Ishikawa (cell line): ENCODE results near the gene PPP1R9B.

Experiments
- CEBPB ChIP-seq: IDR thresholded peaks from 2 replicates; pipeline ENCODE4 v1.6.1; 2012
- CREB1 ChIP-seq: IDR thresholded peaks from 2 replicates; pipeline ENCODE4 v1.6.1; 2012; ENCODE audit warnings: low read depth
- EGR1 ChIP-seq: IDR thresholded peaks from 2 replicates; pipeline ENCODE4 v1.6.1; 2012
- EP300 ChIP-seq: IDR thresholded peaks from 2 replicates; pipeline ENCODE4 v1.6.1; 2012; ENCODE audit warnings: borderline replicate concordance
- FOXM1 ChIP-seq: IDR thresholded peaks from 2 replicates; pipeline ENCODE4 v1.6.1; 2012; ENCODE audit warnings: low read depth, borderline replicate concordance
- NFIC ChIP-seq: IDR thresholded peaks from 2 replicates; pipeline ENCODE4 v1.6.1; 2012
- RAD21 ChIP-seq: IDR thresholded peaks from 2 replicates; pipeline ENCODE4 v1.6.1; 2012; ENCODE audit warnings: low read depth
- TAF1 ChIP-seq: IDR thresholded peaks from 2 replicates; pipeline ENCODE4 v1.6.1; 2012; ENCODE audit warnings: low read depth, mild to moderate bottlenecking
- TCF12 ChIP-seq: IDR thresholded peaks from 2 replicates; pipeline ENCODE4 v1.6.1; 2012; ENCODE audit warnings: low read depth
- TEAD4 ChIP-seq: IDR thresholded peaks from 2 replicates; pipeline ENCODE4 v1.6.1; 2012
- YY1 ChIP-seq: IDR thresholded peaks from 2 replicates; pipeline ENCODE4 v1.6.1; 2012; ENCODE audit warnings: low read depth
- ZBTB7A ChIP-seq: IDR thresholded peaks from 2 replicates; pipeline ENCODE4 v1.6.1; 2012; ENCODE audit warnings: low read depth
- TF ChIP-seq, protein P1 (sequence below): IDR thresholded peaks from 2 replicates; pipeline ENCODE4 v1.6.1; 2012; ENCODE audit warnings: low read depth, mild to moderate bottlenecking
- TF ChIP-seq, protein P2 (sequence below): IDR thresholded peaks from 2 replicates; pipeline ENCODE4 v1.6.1; 2012
- TF ChIP-seq, protein P3 (sequence below): IDR thresholded peaks from 2 replicates; pipeline ENCODE4 v1.6.1; 2012

The PPP1R9B gene, protein sequence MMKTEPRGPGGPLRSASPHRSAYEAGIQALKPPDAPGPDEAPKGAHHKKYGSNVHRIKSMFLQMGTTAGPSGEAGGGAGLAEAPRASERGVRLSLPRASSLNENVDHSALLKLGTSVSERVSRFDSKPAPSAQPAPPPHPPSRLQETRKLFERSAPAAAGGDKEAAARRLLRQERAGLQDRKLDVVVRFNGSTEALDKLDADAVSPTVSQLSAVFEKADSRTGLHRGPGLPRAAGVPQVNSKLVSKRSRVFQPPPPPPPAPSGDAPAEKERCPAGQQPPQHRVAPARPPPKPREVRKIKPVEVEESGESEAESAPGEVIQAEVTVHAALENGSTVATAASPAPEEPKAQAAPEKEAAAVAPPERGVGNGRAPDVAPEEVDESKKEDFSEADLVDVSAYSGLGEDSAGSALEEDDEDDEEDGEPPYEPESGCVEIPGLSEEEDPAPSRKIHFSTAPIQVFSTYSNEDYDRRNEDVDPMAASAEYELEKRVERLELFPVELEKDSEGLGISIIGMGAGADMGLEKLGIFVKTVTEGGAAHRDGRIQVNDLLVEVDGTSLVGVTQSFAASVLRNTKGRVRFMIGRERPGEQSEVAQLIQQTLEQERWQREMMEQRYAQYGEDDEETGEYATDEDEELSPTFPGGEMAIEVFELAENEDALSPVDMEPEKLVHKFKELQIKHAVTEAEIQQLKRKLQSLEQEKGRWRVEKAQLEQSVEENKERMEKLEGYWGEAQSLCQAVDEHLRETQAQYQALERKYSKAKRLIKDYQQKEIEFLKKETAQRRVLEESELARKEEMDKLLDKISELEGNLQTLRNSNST

DNA sequence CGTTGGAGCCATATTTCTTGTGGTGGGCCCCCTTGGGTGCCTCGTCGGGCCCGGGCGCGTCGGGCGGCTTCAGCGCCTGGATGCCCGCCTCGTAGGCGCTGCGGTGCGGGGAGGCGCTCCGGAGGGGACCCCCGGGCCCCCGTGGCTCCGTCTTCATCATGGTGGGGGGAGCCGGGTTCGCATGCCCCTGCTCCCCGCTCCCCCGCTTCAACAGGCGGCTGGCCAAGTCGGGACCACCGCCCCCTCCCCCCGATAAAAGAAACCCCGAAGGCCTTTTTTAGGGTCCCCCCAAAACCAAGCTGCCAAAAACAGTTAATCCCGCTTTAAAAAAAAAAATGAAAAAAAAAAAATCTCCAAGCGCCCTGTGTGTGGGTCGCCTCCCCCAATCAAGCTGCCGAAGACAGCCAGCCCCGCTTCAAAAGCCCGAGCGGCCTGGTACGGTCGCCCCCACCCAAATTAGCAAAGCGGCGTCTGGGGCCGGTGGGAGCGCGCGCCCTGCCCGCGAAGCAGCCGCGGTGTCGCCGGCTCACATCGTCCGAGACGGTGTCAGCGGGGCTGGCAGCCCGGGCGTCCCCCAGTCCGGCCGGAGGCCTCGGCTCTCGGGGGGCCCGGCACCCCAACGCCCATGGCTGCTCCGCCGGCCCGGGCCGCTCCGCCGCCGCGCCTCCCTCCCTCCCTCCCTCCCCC lies at the start of gene PPP1R9B:
Gene PPP1R9B (minus strand): TSS at position 324 of the 687 bp plus-strand sequence. CDS start 164 bp downstream, at position 160.
- TF ChIP-seq YY1 (no peak), ZBTB7A (peak; percentile 71)

DNA sequence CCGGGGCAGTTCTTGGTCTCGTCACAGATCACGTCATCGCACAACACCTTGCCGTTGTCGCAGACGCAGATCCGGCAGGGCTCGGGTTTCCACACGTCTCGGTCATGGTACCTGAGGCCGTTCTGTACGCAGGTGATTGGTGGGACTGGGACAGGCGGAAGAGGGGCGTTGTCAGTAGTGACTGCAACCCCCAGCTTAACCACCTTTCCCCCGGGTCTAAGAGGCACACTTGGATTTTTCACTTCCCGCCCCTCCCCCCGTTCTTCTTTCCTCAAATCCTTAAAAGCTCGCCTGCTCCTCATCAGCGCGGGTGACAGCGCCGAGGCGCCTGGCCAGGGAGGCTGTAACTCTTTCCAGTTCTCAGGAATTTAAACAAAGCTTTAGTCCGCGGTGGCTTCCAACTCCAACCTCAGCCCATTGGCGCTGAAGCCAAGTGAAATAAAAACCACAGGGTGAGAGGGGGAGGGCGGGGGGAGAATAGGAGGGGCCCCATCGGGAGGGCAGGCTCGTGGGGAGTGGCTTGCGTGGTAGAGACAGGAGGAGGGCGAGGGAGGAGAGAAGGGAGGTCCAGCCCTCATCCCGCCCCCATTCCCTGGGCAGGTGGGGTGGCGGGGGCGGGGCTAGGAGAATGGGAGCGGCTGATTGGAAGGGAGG lies 49.5 kb upstream of the PPP1R9B start:
- no peak for TF ChIP-seq TAF1
- TF ChIP-seq RAD21 = peak; percentile 21; the same call in 1 of the 2 replicates
- peak; percentile 59; the same call in 1 of the 2 replicates for TF ChIP-seq TEAD4
- TF ChIP-seq NFIC = peak; percentile 78
- TF ChIP-seq CREB1 = peak; percentile 93
- TF ChIP-seq, protein P1, sequence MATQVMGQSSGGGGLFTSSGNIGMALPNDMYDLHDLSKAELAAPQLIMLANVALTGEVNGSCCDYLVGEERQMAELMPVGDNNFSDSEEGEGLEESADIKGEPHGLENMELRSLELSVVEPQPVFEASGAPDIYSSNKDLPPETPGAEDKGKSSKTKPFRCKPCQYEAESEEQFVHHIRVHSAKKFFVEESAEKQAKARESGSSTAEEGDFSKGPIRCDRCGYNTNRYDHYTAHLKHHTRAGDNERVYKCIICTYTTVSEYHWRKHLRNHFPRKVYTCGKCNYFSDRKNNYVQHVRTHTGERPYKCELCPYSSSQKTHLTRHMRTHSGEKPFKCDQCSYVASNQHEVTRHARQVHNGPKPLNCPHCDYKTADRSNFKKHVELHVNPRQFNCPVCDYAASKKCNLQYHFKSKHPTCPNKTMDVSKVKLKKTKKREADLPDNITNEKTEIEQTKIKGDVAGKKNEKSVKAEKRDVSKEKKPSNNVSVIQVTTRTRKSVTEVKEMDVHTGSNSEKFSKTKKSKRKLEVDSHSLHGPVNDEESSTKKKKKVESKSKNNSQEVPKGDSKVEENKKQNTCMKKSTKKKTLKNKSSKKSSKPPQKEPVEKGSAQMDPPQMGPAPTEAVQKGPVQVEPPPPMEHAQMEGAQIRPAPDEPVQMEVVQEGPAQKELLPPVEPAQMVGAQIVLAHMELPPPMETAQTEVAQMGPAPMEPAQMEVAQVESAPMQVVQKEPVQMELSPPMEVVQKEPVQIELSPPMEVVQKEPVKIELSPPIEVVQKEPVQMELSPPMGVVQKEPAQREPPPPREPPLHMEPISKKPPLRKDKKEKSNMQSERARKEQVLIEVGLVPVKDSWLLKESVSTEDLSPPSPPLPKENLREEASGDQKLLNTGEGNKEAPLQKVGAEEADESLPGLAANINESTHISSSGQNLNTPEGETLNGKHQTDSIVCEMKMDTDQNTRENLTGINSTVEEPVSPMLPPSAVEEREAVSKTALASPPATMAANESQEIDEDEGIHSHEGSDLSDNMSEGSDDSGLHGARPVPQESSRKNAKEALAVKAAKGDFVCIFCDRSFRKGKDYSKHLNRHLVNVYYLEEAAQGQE = no peak
- TF ChIP-seq CEBPB = no peak
- peak; percentile 16 for TF ChIP-seq EGR1
- 0 out of 2 replicates have a peak, but pooled peaks have one; percentile 39 for TF ChIP-seq EP300
- TF ChIP-seq FOXM1 = peak; percentile 80
- peak; percentile 51; the same call in 1 of the 2 replicates for TF ChIP-seq ZBTB7A
- TF ChIP-seq, protein P2, sequence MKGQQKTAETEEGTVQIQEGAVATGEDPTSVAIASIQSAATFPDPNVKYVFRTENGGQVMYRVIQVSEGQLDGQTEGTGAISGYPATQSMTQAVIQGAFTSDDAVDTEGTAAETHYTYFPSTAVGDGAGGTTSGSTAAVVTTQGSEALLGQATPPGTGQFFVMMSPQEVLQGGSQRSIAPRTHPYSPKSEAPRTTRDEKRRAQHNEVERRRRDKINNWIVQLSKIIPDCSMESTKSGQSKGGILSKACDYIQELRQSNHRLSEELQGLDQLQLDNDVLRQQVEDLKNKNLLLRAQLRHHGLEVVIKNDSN = 0 out of 2 replicates have a peak, but pooled peaks have one; percentile 15
- TF ChIP-seq TCF12 = peak; percentile 74
- TF ChIP-seq, protein P3, sequence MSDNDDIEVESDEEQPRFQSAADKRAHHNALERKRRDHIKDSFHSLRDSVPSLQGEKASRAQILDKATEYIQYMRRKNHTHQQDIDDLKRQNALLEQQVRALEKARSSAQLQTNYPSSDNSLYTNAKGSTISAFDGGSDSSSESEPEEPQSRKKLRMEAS = peak; percentile 57; the same call in 1 of the 2 replicates
- no peak for TF ChIP-seq YY1

DNA sequence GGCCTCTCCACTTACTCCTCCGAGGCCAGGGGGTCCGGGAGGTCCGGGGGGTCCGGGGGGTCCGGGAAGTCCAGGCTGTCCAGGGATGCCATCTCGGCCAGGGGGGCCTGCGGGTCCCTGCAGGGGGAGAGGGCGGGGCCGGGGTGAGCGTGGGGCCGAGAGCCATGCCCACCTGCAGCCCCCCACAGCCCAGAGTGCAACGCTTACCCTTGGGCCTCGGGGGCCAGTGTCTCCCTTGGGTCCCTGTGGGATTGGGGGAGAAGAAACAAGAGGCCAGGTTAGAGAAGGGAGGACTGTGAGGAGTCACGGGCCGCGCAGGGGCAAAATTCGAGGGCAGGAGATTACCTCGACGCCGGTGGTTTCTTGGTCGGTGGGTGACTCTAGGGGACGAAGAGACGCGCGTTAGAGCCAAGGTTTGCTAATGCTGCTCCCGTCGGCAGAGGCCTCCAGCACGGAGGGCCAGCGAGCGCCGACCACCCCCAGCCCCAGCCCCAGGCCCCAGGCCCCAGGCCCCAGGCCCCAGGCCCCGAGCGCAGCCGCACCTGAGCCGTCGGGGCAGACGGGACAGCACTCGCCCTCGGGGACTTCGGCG lies 48.8 kb upstream of the PPP1R9B start:
- TF ChIP-seq CEBPB (no peak), ZBTB7A (peak; percentile 27; the same call in 1 of the 2 replicates)

DNA sequence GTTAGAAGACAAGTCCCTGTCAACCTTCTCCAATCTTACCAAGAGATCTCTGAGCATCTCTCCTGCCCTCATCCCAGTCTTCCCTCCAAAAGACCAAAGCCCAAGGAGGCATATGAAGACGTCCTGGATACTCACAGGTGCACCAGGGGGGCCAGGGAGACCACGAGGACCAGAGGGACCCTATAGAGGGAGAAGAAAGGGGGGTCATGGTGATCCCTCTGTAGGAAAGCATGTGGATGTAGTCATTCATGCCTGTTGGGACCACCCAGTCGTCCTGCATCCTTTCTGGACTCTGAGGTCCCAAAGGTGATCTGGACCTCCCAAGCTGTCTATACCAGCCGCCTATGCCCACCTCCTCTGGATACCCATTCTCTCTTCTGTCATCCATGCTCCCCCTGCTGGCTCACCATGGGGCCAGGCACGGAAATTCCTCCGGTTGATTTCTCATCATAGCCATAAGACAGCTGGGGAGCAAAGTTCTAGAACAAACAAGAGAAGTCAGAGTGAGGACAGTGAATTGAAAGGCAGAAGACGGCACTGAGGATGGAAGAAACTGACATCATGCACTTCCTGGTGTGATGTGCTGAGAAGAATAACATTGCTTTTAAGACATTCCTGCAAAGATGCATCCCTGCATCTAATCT lies 47.7 kb upstream of the PPP1R9B start:
- TF ChIP-seq RAD21 (peak; percentile 69), NFIC (no peak)

DNA sequence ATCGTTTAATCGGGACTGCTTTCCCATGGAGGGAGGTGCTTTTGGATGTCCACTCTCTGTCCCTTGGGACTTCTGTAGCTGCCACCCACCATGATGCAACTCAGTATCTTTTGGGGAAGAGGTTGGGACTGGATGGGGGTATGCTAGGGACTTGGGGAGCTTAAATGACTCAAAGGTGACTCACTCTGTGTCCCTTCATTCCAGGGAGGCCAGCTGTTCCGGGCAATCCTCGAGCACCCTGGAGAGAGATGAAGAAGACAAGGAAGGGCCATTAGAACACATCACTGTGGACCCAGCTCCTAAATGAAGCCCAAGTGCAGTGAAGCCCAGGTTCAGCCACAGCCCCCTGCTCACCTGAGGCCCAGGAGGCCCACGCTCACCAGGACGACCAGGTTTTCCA lies 46.3 kb upstream of the PPP1R9B start:
- TF ChIP-seq, protein P1 = no peak
- TF ChIP-seq, protein P2 = no peak
- TF ChIP-seq CREB1 (no peak), TCF12 (no peak), RAD21 (no peak), TEAD4 (no peak), ZBTB7A (no peak), EGR1 (no peak), TAF1 (no peak), EP300 (no peak), YY1 (no peak)
